ENCODE data around the gene DNAH10. TPM values are rescaled to one million over a fixed set of nuclear protein-coding genes. Genes with fewer than 3 reads are reported as not detected.

DNAH10 gene
- total RNA-seq, 1 experiment from 2014 or later = 0.14 TPM

GRCh38 chr12:123727878-123728277 lies 34.2 kb upstream of the DNAH10 start:
- CTCF ChIA-PET = no interaction called here
- no peaks in the 10 kb centered on the region for H3K4me1 Mint-ChIP-seq (ENCODE audit: low read depth, unreplicated experiment)
- intact Hi-C loops (cut with micrococcal nuclease; ENCODE audit: unreplicated experiment) = no loop called here
- H3K9me3 Mint-ChIP-seq (ENCODE audit: low read depth, unreplicated experiment) = no peaks in the 10 kb centered on the region
- no peak for DNase-seq
- no peak overlapping the region for H3K27ac Mint-ChIP-seq (ENCODE audit: unreplicated experiment)
- H3K27me3 Mint-ChIP-seq (ENCODE audit: unreplicated experiment) = no peaks in the 10 kb centered on the region
- no peak for TF ChIP-seq CTCF (IDR thresholded peaks at IDR 0.05; ENCODE audit: unreplicated experiment)
- no TSS peak for BruUV-seq (replicated peaks)
- peaks cover 6% of the 10 kb centered on the region for H3K36me3 Mint-ChIP-seq (ENCODE audit: insufficient read depth, unreplicated experiment)
- H3K4me3 Mint-ChIP-seq (ENCODE audit: low read depth, unreplicated experiment) = no peak overlapping the region

- Mint-ChIP-seq H3K36me3 (ENCODE audit: insufficient read depth, unreplicated experiment) (peaks cover 13% of the 10 kb centered on the region), H3K27me3 (ENCODE audit: unreplicated experiment) (no peaks in the 10 kb centered on the region), H3K9me3 (ENCODE audit: low read depth, unreplicated experiment) (no peaks in the 10 kb centered on the region), H3K4me1 (ENCODE audit: low read depth, unreplicated experiment) (no peaks in the 10 kb centered on the region), H3K27ac (ENCODE audit: unreplicated experiment) (no peak overlapping the region), H3K4me3 (ENCODE audit: low read depth, unreplicated experiment) (no peak overlapping the region)
- no peak for TF ChIP-seq CTCF (IDR thresholded peaks at IDR 0.05; ENCODE audit: unreplicated experiment)
- CTCF ChIA-PET = no interaction called here
- intact Hi-C loops (cut with micrococcal nuclease; ENCODE audit: unreplicated experiment) = no loop called here
- DNase-seq = no peak
- no TSS peak for BruUV-seq (replicated peaks)
Observed at GRCh38 chr12:123731596-123731995, 30.5 kb upstream of the DNAH10 start.

GRCh38 chr12:123732251-123732650 lies 29.9 kb upstream of the DNAH10 start:
- DNase-seq = no peak
- Mint-ChIP-seq H3K4me1 (ENCODE audit: low read depth, unreplicated experiment) (no peaks in the 10 kb centered on the region), H3K27me3 (ENCODE audit: unreplicated experiment) (no peaks in the 10 kb centered on the region), H3K4me3 (ENCODE audit: low read depth, unreplicated experiment) (no peak overlapping the region), H3K36me3 (ENCODE audit: insufficient read depth, unreplicated experiment) (peaks cover 14% of the 10 kb centered on the region), H3K9me3 (ENCODE audit: low read depth, unreplicated experiment) (no peaks in the 10 kb centered on the region), H3K27ac (ENCODE audit: unreplicated experiment) (no peak overlapping the region)
- no peak for TF ChIP-seq CTCF (IDR thresholded peaks at IDR 0.05; ENCODE audit: unreplicated experiment)
- no TSS peak for BruUV-seq (replicated peaks)
- CTCF ChIA-PET = no interaction called here
- intact Hi-C loops (cut with micrococcal nuclease; ENCODE audit: unreplicated experiment) = no loop called here

GRCh38 chr12:123733229-123733628 lies 28.9 kb upstream of the DNAH10 start:
- H3K4me3 Mint-ChIP-seq (ENCODE audit: low read depth, unreplicated experiment) = no peak overlapping the region
- H3K27me3 Mint-ChIP-seq (ENCODE audit: unreplicated experiment) = no peaks in the 10 kb centered on the region
- no TSS peak for BruUV-seq (replicated peaks)
- peaks cover 14% of the 10 kb centered on the region for H3K36me3 Mint-ChIP-seq (ENCODE audit: insufficient read depth, unreplicated experiment)
- no peak overlapping the region for H3K27ac Mint-ChIP-seq (ENCODE audit: unreplicated experiment)
- no peaks in the 10 kb centered on the region for H3K4me1 Mint-ChIP-seq (ENCODE audit: low read depth, unreplicated experiment)
- H3K9me3 Mint-ChIP-seq (ENCODE audit: low read depth, unreplicated experiment) = no peaks in the 10 kb centered on the region
- no peak for DNase-seq
- CTCF ChIA-PET = no interaction called here
- intact Hi-C loops (cut with micrococcal nuclease; ENCODE audit: unreplicated experiment) = no loop called here
- TF ChIP-seq CTCF (IDR thresholded peaks at IDR 0.05; ENCODE audit: unreplicated experiment) = no peak

- Mint-ChIP-seq H3K4me3 (ENCODE audit: low read depth, unreplicated experiment) (no peak overlapping the region), H3K9me3 (ENCODE audit: low read depth, unreplicated experiment) (no peaks in the 10 kb centered on the region), H3K4me1 (ENCODE audit: low read depth, unreplicated experiment) (no peaks in the 10 kb centered on the region), H3K27ac (ENCODE audit: unreplicated experiment) (no peak overlapping the region), H3K27me3 (ENCODE audit: unreplicated experiment) (no peaks in the 10 kb centered on the region), H3K36me3 (ENCODE audit: insufficient read depth, unreplicated experiment) (peaks cover 14% of the 10 kb centered on the region)
- DNase-seq = no peak
- no TSS peak for BruUV-seq (replicated peaks)
- CTCF ChIA-PET = no interaction called here
- intact Hi-C loops (cut with micrococcal nuclease; ENCODE audit: unreplicated experiment) = no loop called here
- TF ChIP-seq CTCF (IDR thresholded peaks at IDR 0.05; ENCODE audit: unreplicated experiment) = no peak
Observed at GRCh38 chr12:123734268-123734667, 27.8 kb upstream of the DNAH10 start.

Measured in Calu3 (cell line).